SJSA1 (cell line): ENCODE results near the gene CRACR2A. TPM values are rescaled to one million over a fixed set of nuclear protein-coding genes. Genes with fewer than 3 reads are reported as not detected.

Experiments
- DNase-seq, 2 experiments: peaks; one replicate each; pipeline ENCODE4 v3.0.0-alpha.2; 2015 to 2020; ENCODE audit warnings: low spot score in 2 of 2, low read depth in 1 of 2
- H3K27ac ChIP-seq: fragments of 250-450 bp; sonication (Bioruptor Pico); 2 replicates; pipeline ENCODE4 v1.5.1; 2020; ENCODE audit warnings: mild to moderate bottlenecking, moderate library complexity
- H3K27me3 ChIP-seq: fragments of 250-450 bp; sonication (Bioruptor Pico); replicated peaks from 2 replicates; pipeline ENCODE4 v1.5.1; 2020; ENCODE audit warnings: mild to moderate bottlenecking, moderate library complexity
- H3K36me3 ChIP-seq: fragments of 250-450 bp; sonication (Bioruptor Pico); 2 replicates; pipeline ENCODE4 v1.5.1; 2020; ENCODE audit warnings: mild to moderate bottlenecking
- H3K4me1 ChIP-seq: fragments of 250-450 bp; sonication (Bioruptor Pico); replicated peaks from 2 replicates; pipeline ENCODE4 v1.6.1; 2021; ENCODE audit warnings: mild to moderate bottlenecking
- H3K4me3 ChIP-seq: fragments of 250-450 bp; sonication (Bioruptor Pico); 2 replicates; pipeline ENCODE4 v1.5.1; 2020; ENCODE audit warnings: mild to moderate bottlenecking
- H3K9me3 ChIP-seq: fragments of 250-450 bp; sonication (Bioruptor Pico); replicated peaks from 2 replicates; pipeline ENCODE4 v1.5.1; 2020; ENCODE audit warnings: mild to moderate bottlenecking
- total RNA-seq: library from RNA; depleted of rRNA; stranded (reverse); fragments of >200 nt; shearing (Covaris generic); gene quantifications from 2 replicates; pipeline ENCODE4 v1.2.3, GENCODE V29; 2014

Gene CRACR2A
- total RNA-seq, 1 experiment from 2014 or later, result 1.1 TPM

- Histone ChIP-seq H3K27ac (no peak overlapping the region), H3K4me1 (no peaks in the 10 kb centered on the region), H3K4me3 (no peak overlapping the region), H3K36me3 (no peaks in the 10 kb centered on the region), H3K27me3 (no peaks in the 10 kb centered on the region), H3K9me3 (no peaks in the 10 kb centered on the region)
- DNase-seq, result no peak
Measured at GRCh38 chr12:3630621-3631271, 122.2 kb downstream of the CRACR2A start.

- Histone ChIP-seq H3K27me3 (no peaks in the 10 kb centered on the region; the same call in 1 of the 2 replicates), H3K27ac (no peak overlapping the region), H3K9me3 (0 out of 2 replicates have a peak, but pooled peaks cover 1% of the 10 kb centered on the region), H3K4me1 (no peaks in the 10 kb centered on the region), H3K36me3 (no peaks in the 10 kb centered on the region), H3K4me3 (no peak overlapping the region)
- no peak for DNase-seq
Measured at GRCh38 chr12:3630111-3630510, 122.8 kb downstream of the CRACR2A start.

- Histone ChIP-seq H3K27me3 (no peaks in the 10 kb centered on the region; the same call in 1 of the 2 replicates), H3K36me3 (no peaks in the 10 kb centered on the region), H3K4me1 (no peaks in the 10 kb centered on the region), H3K9me3 (0 out of 2 replicates have a peak, but pooled peaks cover 2% of the 10 kb centered on the region), H3K27ac (no peak overlapping the region), H3K4me3 (no peak overlapping the region)
- DNase-seq, result no peak
Measured at GRCh38 chr12:3629057-3629830, 123.7 kb downstream of the CRACR2A start.

- H3K36me3 ChIP-seq, result no peaks in the 10 kb centered on the region
- H3K9me3 ChIP-seq, result 0 out of 2 replicates have a peak, but pooled peaks cover 2% of the 10 kb centered on the region
- H3K4me3 ChIP-seq, result no peak overlapping the region
- no peaks in the 10 kb centered on the region; the same call in 1 of the 2 replicates for H3K27me3 ChIP-seq
- H3K27ac ChIP-seq, result no peak overlapping the region
- no peaks in the 10 kb centered on the region for H3K4me1 ChIP-seq
- DNase-seq, result no peak
Measured at GRCh38 chr12:3628629-3629028, 124.3 kb downstream of the CRACR2A start.

- Histone ChIP-seq H3K36me3 (no peaks in the 10 kb centered on the region), H3K4me1 (no peaks in the 10 kb centered on the region), H3K4me3 (no peak overlapping the region), H3K27ac (no peak overlapping the region), H3K9me3 (0 out of 2 replicates have a peak, but pooled peaks cover 2% of the 10 kb centered on the region), H3K27me3 (peaks cover under 1% of the 10 kb centered on the region; the same call in 1 of the 2 replicates)
- DNase-seq, result no peak
Measured at GRCh38 chr12:3627336-3627735, 125.6 kb downstream of the CRACR2A start.

GRCh38 chr12:3624273-3624672 lies 128.6 kb downstream of the CRACR2A start:
- no peaks in the 10 kb centered on the region for H3K4me1 ChIP-seq
- DNase-seq, result no peak
- 0 out of 2 replicates have a peak, but pooled peaks cover 2% of the 10 kb centered on the region for H3K9me3 ChIP-seq
- peaks cover 4% of the 10 kb centered on the region; the same call in 1 of the 2 replicates for H3K27me3 ChIP-seq
- H3K36me3 ChIP-seq, result no peaks in the 10 kb centered on the region
- H3K4me3 ChIP-seq, result no peak overlapping the region
- H3K27ac ChIP-seq, result no peak overlapping the region

GRCh38 chr12:3622822-3623690 lies 129.9 kb downstream of the CRACR2A start:
- 0 out of 2 replicates have a peak, but pooled peaks cover 2% of the 10 kb centered on the region for H3K9me3 ChIP-seq
- H3K4me3 ChIP-seq, result no peak overlapping the region
- DNase-seq, result no peak
- H3K4me1 ChIP-seq, result no peaks in the 10 kb centered on the region
- no peak overlapping the region for H3K27ac ChIP-seq
- H3K36me3 ChIP-seq, result no peaks in the 10 kb centered on the region
- peaks cover 11% of the 10 kb centered on the region; the same call in 1 of the 2 replicates for H3K27me3 ChIP-seq

GRCh38 chr12:3622021-3622821 lies 130.7 kb downstream of the CRACR2A start:
- Histone ChIP-seq H3K27ac (no peak overlapping the region), H3K36me3 (no peaks in the 10 kb centered on the region)
- no peak for DNase-seq

GRCh38 chr12:3620856-3621255 lies 132.1 kb downstream of the CRACR2A start:
- H3K27me3 ChIP-seq, result peaks cover 11% of the 10 kb centered on the region; the same call in 1 of the 2 replicates
- H3K27ac ChIP-seq, result no peak overlapping the region
- no peaks in the 10 kb centered on the region for H3K36me3 ChIP-seq
- no peak overlapping the region for H3K4me3 ChIP-seq
- H3K9me3 ChIP-seq, result 0 out of 2 replicates have a peak, but pooled peaks cover 2% of the 10 kb centered on the region
- DNase-seq, result no peak
- H3K4me1 ChIP-seq, result no peaks in the 10 kb centered on the region

More at GRCh38 chr12:3622021-3622821, 130.7 kb downstream of the CRACR2A start:
- Histone ChIP-seq H3K9me3 (0 out of 2 replicates have a peak, but pooled peaks cover 2% of the 10 kb centered on the region), H3K27me3 (peaks cover 11% of the 10 kb centered on the region; the same call in 1 of the 2 replicates), H3K4me3 (no peak overlapping the region), H3K4me1 (no peaks in the 10 kb centered on the region)

GRCh38 chr12:3617565-3617964 lies 135.3 kb downstream of the CRACR2A start:
- Histone ChIP-seq H3K4me3 (no peak overlapping the region), H3K4me1 (no peaks in the 10 kb centered on the region), H3K9me3 (no peaks in the 10 kb centered on the region), H3K27me3 (peaks cover 11% of the 10 kb centered on the region; the same call in 1 of the 2 replicates), H3K27ac (no peak overlapping the region), H3K36me3 (no peaks in the 10 kb centered on the region)
- no peak for DNase-seq

GRCh38 chr12:3615862-3616261 lies 137.0 kb downstream of the CRACR2A start:
- Histone ChIP-seq H3K27me3 (peaks cover 11% of the 10 kb centered on the region; the same call in 1 of the 2 replicates), H3K4me1 (no peaks in the 10 kb centered on the region), H3K9me3 (no peaks in the 10 kb centered on the region), H3K27ac (no peak overlapping the region), H3K4me3 (no peak overlapping the region), H3K36me3 (no peaks in the 10 kb centered on the region)
- DNase-seq, result no peak

- Histone ChIP-seq H3K9me3 (no peaks in the 10 kb centered on the region), H3K27ac (no peak overlapping the region), H3K36me3 (no peaks in the 10 kb centered on the region), H3K4me3 (no peak overlapping the region), H3K27me3 (peaks cover 11% of the 10 kb centered on the region; the same call in 1 of the 2 replicates), H3K4me1 (no peaks in the 10 kb centered on the region)
- no peak for DNase-seq
Measured at GRCh38 chr12:3614806-3615466, 138.0 kb downstream of the CRACR2A start.
